GM18498 (cell line): Measurements from ENCODE around the gene TNFRSF25.
"Not testable (repeated sequence)": the region's sequence is repeated elsewhere in the genome, so short reads cannot be mapped to it uniquely, and the experiment has no call there.

Experiments used
- ATAC-seq: cut with Tn5 transposase; IDR thresholded peaks from one replicate; pipeline ENCODE4 v1.9.1; 2021; ENCODE audit warnings: mild to moderate bottlenecking, moderate library complexity; ENCODE audit not compliant: unreplicated experiment

The TNFRSF25 gene

DNA sequence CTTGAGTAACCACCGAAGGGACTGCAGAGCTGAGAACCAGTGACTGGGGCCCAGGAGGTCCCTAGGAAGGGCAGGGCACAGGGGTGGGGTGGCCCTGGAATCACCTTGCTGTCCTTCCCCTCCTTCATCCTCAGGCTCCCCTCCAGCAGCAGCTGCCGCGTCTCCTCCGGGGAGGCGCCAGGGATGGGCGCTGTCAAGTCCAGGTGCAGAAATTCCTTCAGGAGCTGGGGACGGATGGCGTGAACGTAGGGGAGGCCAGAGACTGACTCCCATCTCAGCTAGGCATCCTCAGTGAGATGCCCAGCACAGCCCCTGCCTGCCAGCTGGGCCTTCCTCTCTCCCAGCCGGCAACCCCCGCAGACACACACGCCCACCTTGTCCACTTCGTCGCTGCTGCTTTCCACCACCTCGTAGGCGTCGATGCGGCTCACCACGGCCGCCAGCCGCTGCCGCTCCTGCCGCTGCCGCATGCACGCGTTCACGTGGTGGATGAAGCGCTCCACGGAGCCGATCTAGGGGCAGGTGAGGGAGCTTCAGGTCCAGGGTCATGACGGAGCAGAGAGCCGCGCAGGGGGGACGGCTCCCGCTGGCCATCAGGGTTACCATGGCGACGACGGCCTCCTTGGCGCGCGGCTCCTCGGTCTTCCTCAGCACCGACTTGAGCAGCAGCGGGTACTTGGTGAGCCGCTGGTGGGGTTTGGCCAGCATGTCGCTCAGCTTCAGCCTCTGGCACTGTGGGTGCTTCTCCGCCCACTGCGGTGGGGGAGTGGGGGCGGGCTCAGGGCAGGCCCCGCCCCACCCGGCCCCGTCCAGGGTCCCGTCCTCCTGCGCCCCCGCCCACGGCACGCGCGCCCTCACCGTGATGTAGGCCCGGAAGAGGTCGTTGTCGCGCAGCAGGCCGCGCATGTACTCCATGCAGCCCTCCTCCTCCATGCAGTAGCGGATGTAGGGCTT is 4.4 kb upstream of the TNFRSF25 start:
- no peak for ATAC-seq

DNA sequence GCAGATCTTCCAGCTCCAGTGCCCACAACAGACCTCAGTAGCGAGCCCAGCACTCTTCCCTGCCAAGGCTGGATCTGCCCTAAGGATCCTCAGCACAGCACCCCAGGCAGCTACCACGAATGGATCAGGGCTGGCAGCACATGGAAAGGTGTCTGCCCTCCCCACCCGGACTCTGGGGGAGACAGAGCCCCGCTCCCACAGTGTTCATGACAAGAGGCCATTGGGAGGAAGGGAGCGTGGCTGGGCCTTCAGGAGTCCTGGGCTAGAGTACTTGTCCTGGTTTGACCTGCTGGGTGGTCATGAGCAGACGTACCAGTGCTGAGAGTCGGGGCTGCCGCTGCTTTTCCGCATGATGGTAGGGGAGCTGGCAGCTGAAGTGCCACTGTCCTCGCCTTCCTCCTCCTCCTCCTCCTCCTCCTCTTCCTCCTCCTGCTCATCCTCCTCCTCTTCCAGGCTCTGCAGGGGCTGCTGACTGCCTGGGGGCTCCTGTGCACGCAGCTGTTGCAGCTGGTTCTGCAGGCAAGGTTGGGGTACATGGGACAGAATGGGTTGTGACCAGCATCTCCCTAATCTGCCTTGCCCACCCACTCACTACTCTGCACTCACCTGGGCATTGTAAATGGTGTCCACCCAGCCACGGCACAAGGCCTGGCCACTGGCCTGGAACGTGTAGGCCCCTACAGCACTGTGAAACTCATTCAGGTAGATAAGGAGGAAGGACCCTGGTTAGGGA is 2.9 kb upstream of the TNFRSF25 start:
- ATAC-seq = no peak

DNA sequence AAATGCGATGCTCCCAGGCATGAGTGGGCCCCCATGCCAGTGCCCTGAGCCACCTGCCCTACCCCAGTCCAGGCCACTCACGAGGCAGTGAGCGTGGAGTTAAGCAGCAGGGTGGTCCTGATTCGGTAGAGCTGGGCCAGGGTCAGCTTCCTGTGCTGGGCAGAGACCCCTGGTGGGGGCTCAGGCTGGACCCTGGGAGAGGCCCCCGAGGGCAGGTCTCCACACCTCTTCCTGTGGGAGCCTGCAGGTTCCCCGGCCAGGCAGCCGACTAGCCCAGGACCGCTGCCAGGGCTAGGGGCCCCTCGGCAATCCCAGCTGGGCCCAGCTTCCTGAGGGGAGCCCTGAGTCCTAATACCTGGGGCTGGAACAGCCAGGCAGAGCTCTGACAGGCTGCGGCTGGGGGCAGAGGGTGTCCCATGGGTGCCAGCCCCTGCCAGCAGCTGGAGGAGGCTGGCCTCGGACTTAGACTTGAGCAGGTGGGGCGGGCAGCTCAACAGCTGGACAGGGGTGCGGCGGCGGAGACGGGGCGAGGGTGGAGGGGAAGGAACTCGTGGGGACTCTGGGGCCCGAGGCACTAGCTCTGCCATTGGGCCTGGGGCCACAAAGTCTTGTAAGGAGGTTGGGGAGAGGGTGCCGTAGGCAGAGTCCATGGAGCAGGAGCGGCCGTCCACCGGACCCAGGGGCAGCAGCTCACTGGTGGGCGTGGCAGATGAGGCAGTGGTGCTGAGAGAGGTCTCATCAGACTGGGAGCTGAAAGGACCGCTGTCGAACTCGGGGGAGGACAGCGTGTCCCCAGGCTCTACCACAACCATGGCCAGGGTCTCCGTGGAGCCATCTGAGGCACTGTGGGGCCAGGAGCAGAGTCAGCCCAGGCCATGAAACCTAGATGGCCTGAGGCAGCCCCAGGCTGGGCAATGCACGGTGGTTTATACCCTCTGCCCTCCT is 2.0 kb upstream of the TNFRSF25 start:
- no peak for ATAC-seq

DNA sequence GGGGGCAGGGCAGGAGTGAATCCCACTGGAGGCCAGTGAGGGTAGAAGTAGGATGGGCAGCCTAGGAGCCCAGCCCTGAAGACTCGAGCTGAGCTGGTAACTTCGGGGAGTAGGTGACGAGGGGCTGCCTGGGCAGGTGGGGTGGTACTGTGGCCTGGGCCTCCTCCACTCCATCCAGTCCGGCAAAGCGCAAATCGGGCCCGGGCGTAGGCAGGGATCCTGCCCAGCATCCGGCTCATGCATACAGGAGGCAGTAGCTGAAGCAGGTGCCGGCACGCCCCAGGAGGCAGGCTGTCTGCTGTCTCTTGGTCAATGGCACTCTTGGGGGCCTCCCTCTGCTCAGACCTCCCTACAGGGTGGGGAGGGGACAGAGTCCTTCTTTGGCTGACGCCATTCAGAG is 1.3 kb upstream of the TNFRSF25 start:
- ATAC-seq = no peak

DNA sequence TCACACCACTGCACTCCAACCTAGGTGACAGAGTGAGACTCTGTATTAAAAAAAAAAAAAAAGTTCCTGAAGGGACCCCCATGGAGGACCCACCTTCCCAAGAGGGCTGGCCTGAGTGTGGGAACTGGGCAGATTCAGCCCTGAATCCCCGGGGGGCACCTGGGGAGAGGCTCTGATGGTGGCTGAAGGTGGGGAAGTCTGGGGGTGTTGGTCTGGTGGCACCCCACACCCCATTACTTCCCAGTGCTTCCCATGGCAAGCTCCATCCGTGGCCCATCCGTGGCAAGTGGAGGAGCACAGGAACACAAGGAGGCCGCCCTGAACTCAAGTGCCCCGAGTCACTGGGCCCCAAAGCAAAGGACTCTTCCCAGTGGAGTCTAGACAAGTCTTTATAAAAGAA is 778 bp upstream of the TNFRSF25 start:
- ATAC-seq = no peak

DNA sequence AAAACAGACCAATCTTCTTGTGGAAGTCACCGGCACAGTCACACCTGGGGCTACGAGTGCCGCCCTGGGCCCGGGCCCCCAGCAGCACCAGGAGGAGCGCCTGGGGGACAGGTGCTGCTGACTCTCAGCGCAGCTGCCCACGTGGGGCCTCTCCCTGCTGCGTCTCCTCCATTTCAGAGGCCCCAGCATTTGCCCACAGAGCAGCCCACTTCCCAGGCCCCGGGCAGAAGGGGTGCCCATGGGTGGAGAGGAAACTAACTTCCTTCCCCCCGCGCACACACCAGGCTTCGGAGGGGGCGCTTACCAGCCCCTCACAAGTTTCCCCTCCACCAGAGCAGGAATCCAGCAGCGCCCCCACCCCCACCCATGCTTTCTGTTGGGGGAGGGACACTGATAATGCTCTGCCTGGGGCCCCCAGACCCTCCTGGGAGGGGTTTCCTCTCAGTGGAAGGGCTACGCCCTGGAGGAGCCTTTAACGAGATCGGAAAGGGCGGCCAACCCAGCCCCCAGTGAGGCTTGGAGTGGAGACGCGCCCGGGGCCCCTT is 440 bp downstream of the TNFRSF25 start:
- no peak for ATAC-seq

DNA sequence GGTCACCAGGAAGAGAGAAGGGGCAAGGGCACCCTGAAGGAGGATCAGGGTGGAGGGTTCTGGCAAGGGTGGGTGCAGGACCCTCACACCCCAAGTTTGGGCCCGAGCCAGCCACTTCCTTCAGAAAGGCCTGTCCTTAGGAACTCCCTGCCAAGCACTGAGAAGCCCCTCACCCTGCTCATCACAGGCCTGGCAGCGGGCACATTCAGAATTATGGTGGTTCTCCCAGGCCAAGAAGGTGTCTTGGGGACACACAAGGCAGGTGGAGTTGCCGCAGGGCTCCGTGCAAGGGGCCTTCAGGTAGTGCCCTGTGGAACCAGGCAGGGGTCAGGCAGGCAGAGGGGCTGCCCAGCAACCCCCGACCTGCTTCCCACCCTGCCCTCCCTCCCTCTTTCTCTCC is 1.1 kb downstream of the TNFRSF25 start:
- no peak for ATAC-seq

DNA sequence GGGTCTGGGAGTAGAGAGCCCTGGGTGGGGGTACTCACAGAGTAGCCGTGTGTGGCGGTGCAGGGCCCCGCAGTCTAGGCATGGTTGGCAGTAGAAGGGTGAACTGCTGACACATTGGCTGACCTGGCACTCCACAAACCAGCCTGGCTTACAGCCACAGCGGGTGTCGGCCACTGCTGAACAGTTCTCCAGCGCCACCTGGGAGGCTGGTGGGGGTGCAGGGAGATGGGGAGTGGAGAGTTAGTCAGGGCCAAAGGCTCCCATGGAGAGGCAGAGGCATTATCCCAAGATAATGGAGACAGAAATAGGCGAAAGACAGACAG is 1.5 kb downstream of the TNFRSF25 start:
- ATAC-seq = no peak

DNA sequence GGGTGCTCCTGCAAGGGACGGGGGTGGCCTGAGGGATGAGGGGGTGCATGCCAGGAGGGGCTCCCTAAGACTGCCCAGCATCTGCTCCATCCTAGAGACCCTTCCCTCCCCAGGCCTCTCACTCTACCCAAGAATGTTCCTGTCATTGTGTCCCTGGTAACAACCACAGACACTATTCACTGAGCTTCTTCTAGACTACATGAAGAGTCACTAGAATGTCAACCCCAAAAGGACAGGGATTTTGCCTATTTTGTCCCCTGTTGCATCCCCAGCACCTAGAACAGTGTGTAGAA is 2.9 kb downstream of the TNFRSF25 start:
- ATAC-seq = no peak

DNA sequence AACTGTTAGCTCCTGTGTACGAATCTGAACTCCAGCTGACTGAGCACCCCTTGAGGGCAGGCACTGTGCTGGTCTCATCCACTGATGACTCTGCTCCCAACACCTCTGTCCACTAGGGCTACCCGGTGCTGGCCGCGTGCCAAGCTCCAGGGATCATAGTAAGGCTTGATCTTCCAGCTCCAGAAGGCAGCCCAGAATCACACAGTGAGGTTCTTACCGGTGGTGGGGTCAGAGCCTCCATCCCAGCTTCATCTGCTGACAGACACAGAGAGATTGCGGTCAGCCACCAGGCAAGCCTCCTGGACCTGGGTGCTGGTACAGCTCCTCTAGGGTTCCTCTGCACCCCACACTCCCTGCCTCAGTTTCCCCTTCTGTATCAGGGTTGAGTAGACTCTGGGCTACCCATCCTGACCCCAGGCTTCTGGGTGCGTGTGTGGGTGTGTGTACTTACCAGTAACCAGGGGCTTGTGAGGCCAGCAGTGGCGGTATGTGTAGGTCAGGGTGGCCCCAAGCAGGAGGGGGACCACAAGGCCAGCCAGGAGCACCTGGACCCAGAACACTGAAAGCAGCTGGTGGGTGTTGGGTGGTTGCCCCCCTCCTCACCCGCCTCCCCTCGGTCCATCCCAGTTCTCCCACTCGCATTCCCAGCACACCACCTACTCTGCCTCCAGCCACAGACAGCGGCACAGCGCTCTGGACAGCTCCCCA is 3.4 kb downstream of the TNFRSF25 start:
- no peak for ATAC-seq

DNA sequence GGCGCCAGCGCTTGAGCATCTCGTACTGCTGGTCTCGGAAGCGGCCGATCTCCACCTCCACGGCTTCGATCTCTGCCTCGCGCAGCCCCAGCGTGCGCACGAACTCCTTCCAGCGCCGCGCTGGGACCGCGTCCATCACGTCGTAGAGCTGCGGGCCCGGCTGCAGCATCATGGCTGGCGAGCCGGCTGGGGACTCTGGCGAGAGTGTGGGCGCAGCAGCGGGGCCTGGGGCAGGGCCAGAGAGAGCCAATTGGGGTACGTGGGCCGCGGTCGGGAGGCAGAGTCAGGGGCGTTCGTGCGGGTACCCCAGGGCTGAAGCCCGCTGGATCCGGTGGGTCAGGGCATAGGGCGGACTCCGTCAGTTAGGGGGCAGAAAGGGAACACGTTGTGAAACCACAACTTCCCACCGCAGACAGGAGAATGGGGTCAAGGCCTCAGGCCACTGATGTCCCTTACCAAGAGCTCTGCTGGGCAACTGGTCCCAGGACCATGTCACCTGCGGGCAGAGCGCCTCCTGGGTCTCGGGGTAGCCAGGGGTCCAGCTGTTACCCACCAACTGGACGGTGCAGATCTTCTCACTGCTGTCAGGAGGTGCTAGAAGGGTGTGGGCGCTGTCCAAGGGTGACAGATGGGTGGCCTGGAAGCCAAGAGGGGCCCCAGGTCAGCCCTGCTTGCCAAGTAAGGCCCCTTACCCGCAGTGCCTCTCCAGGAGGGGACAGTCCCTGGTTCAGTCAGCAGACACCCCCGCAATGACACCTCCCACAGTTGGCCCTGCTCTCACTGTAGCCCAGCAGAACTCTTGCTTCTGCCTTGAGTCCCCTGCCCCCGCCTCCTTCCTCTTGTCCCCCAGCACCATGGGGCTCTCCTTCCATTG is 4.2 kb downstream of the TNFRSF25 start:
- ATAC-seq = no peak

DNA sequence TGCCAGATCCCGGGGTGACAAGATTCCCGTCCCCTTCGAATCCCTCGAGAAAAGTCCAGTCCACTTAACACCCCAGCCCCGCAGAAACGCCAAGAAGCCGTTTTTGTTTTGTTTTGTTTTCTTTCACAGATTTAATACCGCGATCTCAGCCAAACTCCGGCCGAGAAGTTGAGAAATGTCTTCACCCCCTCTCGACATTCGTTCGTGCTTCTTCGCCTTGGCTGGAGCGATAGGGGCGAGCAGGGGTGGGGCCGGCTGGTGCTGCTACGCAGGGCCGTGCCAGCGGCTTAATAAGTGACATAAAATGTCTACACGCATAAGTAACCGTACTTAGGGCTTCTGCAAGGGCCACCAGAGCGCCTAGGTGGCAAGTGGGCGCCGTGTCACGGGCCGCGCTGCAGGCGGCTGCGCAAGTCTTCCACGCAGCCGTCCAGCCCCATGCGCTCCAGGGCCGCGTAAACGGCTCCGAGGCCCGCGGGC is 4.9 kb downstream of the TNFRSF25 start:
- no peak for ATAC-seq

DNA sequence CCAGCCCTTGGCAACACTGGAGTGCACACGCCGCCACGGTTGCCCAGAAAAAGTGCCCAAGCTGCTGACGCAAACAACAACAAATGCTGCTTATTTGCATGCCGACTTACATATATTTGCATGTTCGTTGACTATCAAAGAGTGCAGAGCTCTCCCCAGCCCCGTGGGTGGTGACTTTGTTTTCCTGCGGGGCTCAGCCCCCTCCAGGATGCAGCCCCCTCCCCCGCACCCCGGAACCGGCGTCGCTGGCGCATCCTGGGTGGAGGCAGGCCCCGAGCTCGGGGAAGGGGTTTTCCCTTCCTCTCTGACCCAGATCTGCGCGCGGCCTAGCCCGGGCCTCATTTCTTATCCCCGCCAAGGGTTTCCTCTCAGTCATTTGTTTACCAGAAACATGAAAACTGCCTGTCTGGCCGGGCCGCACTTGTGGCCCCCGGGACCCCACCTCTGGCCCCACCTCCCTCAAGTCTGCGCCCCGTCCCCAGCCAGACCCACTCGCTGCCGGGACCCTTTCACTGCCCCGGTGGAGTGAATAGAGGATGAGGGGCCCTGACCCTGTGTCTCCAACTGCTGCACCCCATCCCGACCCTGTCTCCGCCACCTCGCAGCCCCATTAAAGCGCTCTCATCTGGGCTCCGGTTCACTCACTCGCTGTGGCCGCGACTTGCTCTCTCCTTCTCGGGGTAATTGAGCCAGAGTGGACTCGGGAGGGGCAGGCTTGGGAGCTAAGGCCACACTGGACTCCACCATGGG is 5.5 kb downstream of the TNFRSF25 start:
- ATAC-seq = no peak

DNA sequence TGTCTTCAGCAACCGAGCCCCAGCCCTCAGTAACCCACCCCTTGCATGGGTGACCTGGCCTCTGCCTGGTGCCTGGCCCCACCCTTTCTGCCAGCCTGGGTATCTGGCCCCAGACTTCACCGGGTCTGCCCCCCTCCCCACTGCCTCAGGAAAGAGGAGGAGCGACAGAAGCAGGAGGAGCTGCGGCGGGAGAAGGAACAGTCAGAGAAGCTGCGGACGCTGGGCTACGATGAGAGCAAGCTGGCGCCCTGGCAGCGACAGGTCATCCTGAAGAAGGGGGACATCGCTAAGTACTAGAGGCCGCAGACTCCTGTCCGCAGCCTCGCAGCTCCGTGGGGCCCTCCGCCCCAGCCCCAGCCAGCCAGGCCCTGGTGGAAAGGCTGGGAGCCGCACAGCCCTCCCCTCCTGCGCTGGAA is 6.1 kb downstream of the TNFRSF25 start:
- ATAC-seq = no peak

DNA sequence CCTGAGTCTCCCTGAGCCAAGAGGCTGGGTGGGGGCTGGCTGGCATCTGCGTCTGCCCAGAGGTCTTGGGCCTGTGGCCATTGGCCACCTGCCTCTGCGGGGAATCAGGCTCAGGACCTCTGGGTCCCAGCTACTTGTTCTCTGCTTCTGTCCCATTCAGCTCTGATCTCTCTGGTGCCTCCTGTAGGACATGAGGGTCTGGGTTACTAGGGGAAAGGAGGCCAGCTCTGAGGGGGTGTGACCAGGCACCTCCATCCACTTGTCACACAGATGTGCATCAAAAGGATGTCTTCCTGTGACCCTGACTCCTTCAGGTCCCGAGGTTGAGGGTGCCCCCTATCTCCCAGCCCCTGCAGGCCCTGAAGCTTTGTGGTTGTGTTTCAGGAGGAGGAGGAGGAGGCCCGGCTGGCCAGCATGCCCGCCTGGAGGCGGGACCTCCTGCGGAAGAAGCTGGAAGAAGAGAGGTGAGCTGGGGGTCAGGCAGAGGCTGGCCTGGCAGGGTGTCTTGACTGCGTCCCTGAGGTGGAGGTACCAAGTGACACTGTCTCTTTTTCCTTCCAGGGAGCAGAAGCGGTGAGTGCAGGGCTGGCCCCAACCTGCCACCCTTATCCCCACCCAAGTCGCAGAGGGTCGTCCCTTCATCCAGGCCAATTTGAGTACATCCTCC is 9.0 kb downstream of the TNFRSF25 start:
- no peak for ATAC-seq

DNA sequence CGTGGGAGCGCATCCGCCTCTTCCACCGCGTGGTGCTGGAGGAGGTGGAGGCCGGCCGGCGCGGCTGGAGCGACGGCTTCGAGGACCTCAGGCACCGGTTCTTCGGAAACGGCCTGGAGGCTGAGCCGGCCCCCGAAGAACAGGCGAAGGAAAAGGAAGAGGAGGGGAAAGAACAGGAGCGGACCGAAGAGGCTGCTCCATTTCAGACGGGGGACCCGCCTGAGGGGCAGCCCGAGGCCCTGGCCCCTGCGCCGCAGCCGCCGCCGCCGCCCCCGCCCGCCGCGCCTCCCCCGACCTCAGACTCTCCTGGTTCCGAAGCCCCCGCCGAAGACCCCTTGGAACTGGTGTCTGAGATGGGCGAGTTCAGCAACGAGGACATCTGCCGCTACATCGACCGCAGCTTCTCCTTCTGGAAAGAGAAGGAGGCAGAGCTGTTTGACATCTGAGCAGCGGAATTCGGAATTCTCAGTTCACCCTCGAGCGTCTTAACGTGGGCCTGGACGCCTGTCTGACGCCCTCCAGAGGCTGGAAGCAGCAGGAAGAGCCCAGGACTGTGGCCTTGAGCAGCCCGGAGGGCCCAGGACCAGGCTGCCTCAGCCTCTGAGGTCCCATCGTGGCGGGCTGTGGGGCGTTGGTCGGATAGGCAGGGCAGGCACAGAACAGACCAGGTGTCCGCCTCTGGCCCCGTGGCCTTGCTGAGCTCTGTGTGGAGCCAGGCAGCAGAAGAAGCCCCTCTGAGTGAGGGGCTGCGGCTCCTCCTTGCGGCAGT is 10.0 kb downstream of the TNFRSF25 start:
- ATAC-seq = not testable (repeated sequence)
